ENCODE results near the gene SH3BGR.

The SH3BGR gene

GRCh38 chr21:39513735-39514134 lies 62.0 kb downstream of the SH3BGR start:
- H3K4me1 ChIP-seq (ENCODE audit: control insufficient read depth, insufficient read depth, low read length), result no peaks in the 10 kb centered on the region
- DNase-seq (ENCODE audit: low read depth, low spot score), result no peak
- H3K36me3 ChIP-seq (ENCODE audit: control insufficient read depth, insufficient read depth, low read length), result no peaks in the 10 kb centered on the region
- H3K27me3 ChIP-seq (ENCODE audit: control insufficient read depth, insufficient read depth, low read length), result no peaks in the 10 kb centered on the region; the same call in 1 of the 2 replicates
- H3K27ac ChIP-seq (ENCODE audit: low read length), result no peak overlapping the region
- no peaks in the 10 kb centered on the region for H3K9me3 ChIP-seq (ENCODE audit: control insufficient read depth, insufficient read depth, low read length)
- 100% methylated on average over 1 of the region's 1 CpG for WGBS (ENCODE audit: insufficient coverage, insufficient read length)
- no peak overlapping the region for H3K4me3 ChIP-seq (ENCODE audit: low read length)

GRCh38 chr21:39515684-39516472 lies 64.1 kb downstream of the SH3BGR start:
- Histone ChIP-seq H3K27me3 (ENCODE audit: control insufficient read depth, insufficient read depth, low read length) (no peaks in the 10 kb centered on the region; the same call in 1 of the 2 replicates), H3K36me3 (ENCODE audit: control insufficient read depth, insufficient read depth, low read length) (no peaks in the 10 kb centered on the region), H3K27ac (ENCODE audit: low read length) (no peak overlapping the region), H3K4me3 (ENCODE audit: low read length) (no peak overlapping the region), H3K4me1 (ENCODE audit: control insufficient read depth, insufficient read depth, low read length) (no peaks in the 10 kb centered on the region), H3K9me3 (ENCODE audit: control insufficient read depth, insufficient read depth, low read length) (no peaks in the 10 kb centered on the region)
- WGBS (ENCODE audit: insufficient coverage, insufficient read length), result 100% methylated on average over 4 of the region's 8 CpGs
- DNase-seq (ENCODE audit: low read depth, low spot score), result no peak

- no peaks in the 10 kb centered on the region for H3K4me1 ChIP-seq (ENCODE audit: control insufficient read depth, insufficient read depth, low read length)
- no peak overlapping the region for H3K27ac ChIP-seq (ENCODE audit: low read length)
- peak; percentile 61 for DNase-seq (ENCODE audit: low read depth, low spot score)
- no peaks in the 10 kb centered on the region for H3K36me3 ChIP-seq (ENCODE audit: control insufficient read depth, insufficient read depth, low read length)
- H3K9me3 ChIP-seq (ENCODE audit: control insufficient read depth, insufficient read depth, low read length), result no peaks in the 10 kb centered on the region
- no CpG with 5 or more reads among the region's 13 CpGs for WGBS (ENCODE audit: insufficient coverage, insufficient read length)
- H3K27me3 ChIP-seq (ENCODE audit: control insufficient read depth, insufficient read depth, low read length), result no peaks in the 10 kb centered on the region; the same call in 1 of the 2 replicates
- H3K4me3 ChIP-seq (ENCODE audit: low read length), result no peak overlapping the region
These were observed 66.5 kb downstream of the SH3BGR start for GRCh38 chr21:39518055-39518846.

- no CpG with 5 or more reads among the region's 5 CpGs for WGBS (ENCODE audit: insufficient coverage, insufficient read length)
- Histone ChIP-seq H3K9me3 (ENCODE audit: control insufficient read depth, insufficient read depth, low read length) (no peaks in the 10 kb centered on the region), H3K27ac (ENCODE audit: low read length) (no peak overlapping the region), H3K36me3 (ENCODE audit: control insufficient read depth, insufficient read depth, low read length) (no peaks in the 10 kb centered on the region), H3K27me3 (ENCODE audit: control insufficient read depth, insufficient read depth, low read length) (no peaks in the 10 kb centered on the region; the same call in 1 of the 2 replicates), H3K4me3 (ENCODE audit: low read length) (no peak overlapping the region), H3K4me1 (ENCODE audit: control insufficient read depth, insufficient read depth, low read length) (no peaks in the 10 kb centered on the region)
- DNase-seq (ENCODE audit: low read depth, low spot score), result no peak
These were observed 67.1 kb downstream of the SH3BGR start for GRCh38 chr21:39518847-39519210.

- Histone ChIP-seq H3K36me3 (ENCODE audit: control insufficient read depth, insufficient read depth, low read length) (no peaks in the 10 kb centered on the region), H3K4me1 (ENCODE audit: control insufficient read depth, insufficient read depth, low read length) (no peaks in the 10 kb centered on the region), H3K9me3 (ENCODE audit: control insufficient read depth, insufficient read depth, low read length) (no peaks in the 10 kb centered on the region), H3K27ac (ENCODE audit: low read length) (no peak overlapping the region), H3K27me3 (ENCODE audit: control insufficient read depth, insufficient read depth, low read length) (no peaks in the 10 kb centered on the region; the same call in 1 of the 2 replicates), H3K4me3 (ENCODE audit: low read length) (no peak overlapping the region)
- no CpG with 5 or more reads among the region's 8 CpGs for WGBS (ENCODE audit: insufficient coverage, insufficient read length)
- no peak for DNase-seq (ENCODE audit: low read depth, low spot score)
These were observed 68.1 kb downstream of the SH3BGR start for GRCh38 chr21:39519835-39520234.

GRCh38 chr21:39523399-39523798 lies 71.6 kb downstream of the SH3BGR start:
- Histone ChIP-seq H3K4me1 (ENCODE audit: control insufficient read depth, insufficient read depth, low read length) (peaks cover 1% of the 10 kb centered on the region; the same call in 1 of the 2 replicates), H3K4me3 (ENCODE audit: low read length) (no peak overlapping the region), H3K27ac (ENCODE audit: low read length) (no peak overlapping the region), H3K9me3 (ENCODE audit: control insufficient read depth, insufficient read depth, low read length) (no peaks in the 10 kb centered on the region), H3K36me3 (ENCODE audit: control insufficient read depth, insufficient read depth, low read length) (no peaks in the 10 kb centered on the region), H3K27me3 (ENCODE audit: control insufficient read depth, insufficient read depth, low read length) (no peaks in the 10 kb centered on the region)
- DNase-seq (ENCODE audit: low read depth, low spot score), result no peak

- no peaks in the 10 kb centered on the region for H3K27me3 ChIP-seq (ENCODE audit: control insufficient read depth, insufficient read depth, low read length)
- H3K9me3 ChIP-seq (ENCODE audit: control insufficient read depth, insufficient read depth, low read length), result no peaks in the 10 kb centered on the region
- peaks cover 1% of the 10 kb centered on the region; the same call in 1 of the 2 replicates for H3K4me1 ChIP-seq (ENCODE audit: control insufficient read depth, insufficient read depth, low read length)
- no peak for DNase-seq (ENCODE audit: low read depth, low spot score)
- no peak overlapping the region for H3K27ac ChIP-seq (ENCODE audit: low read length)
- no peaks in the 10 kb centered on the region for H3K36me3 ChIP-seq (ENCODE audit: control insufficient read depth, insufficient read depth, low read length)
- no peak overlapping the region for H3K4me3 ChIP-seq (ENCODE audit: low read length)
- no CpG with 5 or more reads among the region's 1 CpG for WGBS (ENCODE audit: insufficient coverage, insufficient read length)
These were observed 72.1 kb downstream of the SH3BGR start for GRCh38 chr21:39523915-39524314.

- no peaks in the 10 kb centered on the region for H3K27me3 ChIP-seq (ENCODE audit: control insufficient read depth, insufficient read depth, low read length)
- DNase-seq (ENCODE audit: low read depth, low spot score), result no peak
- WGBS (ENCODE audit: insufficient coverage, insufficient read length), result no CpG with 5 or more reads among the region's 3 CpGs
- H3K36me3 ChIP-seq (ENCODE audit: control insufficient read depth, insufficient read depth, low read length), result no peaks in the 10 kb centered on the region
- H3K4me3 ChIP-seq (ENCODE audit: low read length), result no peak overlapping the region
- H3K27ac ChIP-seq (ENCODE audit: low read length), result no peak overlapping the region
- H3K4me1 ChIP-seq (ENCODE audit: control insufficient read depth, insufficient read depth, low read length), result peaks cover 1% of the 10 kb centered on the region; the same call in 1 of the 2 replicates
- no peaks in the 10 kb centered on the region for H3K9me3 ChIP-seq (ENCODE audit: control insufficient read depth, insufficient read depth, low read length)
These were observed 73.4 kb downstream of the SH3BGR start for GRCh38 chr21:39525129-39525528.

GRCh38 chr21:39525601-39526000 lies 73.8 kb downstream of the SH3BGR start:
- Histone ChIP-seq H3K4me3 (ENCODE audit: low read length) (no peak overlapping the region), H3K9me3 (ENCODE audit: control insufficient read depth, insufficient read depth, low read length) (no peaks in the 10 kb centered on the region), H3K36me3 (ENCODE audit: control insufficient read depth, insufficient read depth, low read length) (no peaks in the 10 kb centered on the region), H3K27ac (ENCODE audit: low read length) (no peak overlapping the region), H3K4me1 (ENCODE audit: control insufficient read depth, insufficient read depth, low read length) (peaks cover 1% of the 10 kb centered on the region; the same call in 1 of the 2 replicates), H3K27me3 (ENCODE audit: control insufficient read depth, insufficient read depth, low read length) (no peaks in the 10 kb centered on the region)
- no peak for DNase-seq (ENCODE audit: low read depth, low spot score)
- no CpG with 5 or more reads among the region's 12 CpGs for WGBS (ENCODE audit: insufficient coverage, insufficient read length)

GRCh38 chr21:39527067-39527595 lies 75.4 kb downstream of the SH3BGR start:
- peaks cover 1% of the 10 kb centered on the region; the same call in 1 of the 2 replicates for H3K4me1 ChIP-seq (ENCODE audit: control insufficient read depth, insufficient read depth, low read length)
- no CpG with 5 or more reads among the region's 5 CpGs for WGBS (ENCODE audit: insufficient coverage, insufficient read length)
- DNase-seq (ENCODE audit: low read depth, low spot score), result no peak
- H3K27ac ChIP-seq (ENCODE audit: low read length), result no peak overlapping the region
- H3K9me3 ChIP-seq (ENCODE audit: control insufficient read depth, insufficient read depth, low read length), result no peaks in the 10 kb centered on the region
- H3K4me3 ChIP-seq (ENCODE audit: low read length), result no peak overlapping the region
- H3K36me3 ChIP-seq (ENCODE audit: control insufficient read depth, insufficient read depth, low read length), result no peaks in the 10 kb centered on the region
- no peaks in the 10 kb centered on the region for H3K27me3 ChIP-seq (ENCODE audit: control insufficient read depth, insufficient read depth, low read length)
